CD14-positive monocyte (primary cell): ENCODE data around the gene PFN3. TPM values are rescaled to one million over a fixed set of nuclear protein-coding genes. Genes with fewer than 3 reads are reported as not detected.

Experiments
- DNase-seq, 3 donors: peaks; one replicate each; pipeline ENCODE4 v3.0.0-alpha.2; 2011 to 2022
- H2AFZ ChIP-seq: 2 replicates; pipeline ENCODE4 v1.6.0; 2012; ENCODE audit warnings: mild to moderate bottlenecking, low read depth, low read length, inconsistent platforms; ENCODE audit not compliant: insufficient read depth, poor library complexity, severe bottlenecking
- H3K27ac ChIP-seq, 2 donors: 1 replicate in 1 of 2; 2 replicates in 1 of 2; pipeline ENCODE4 v1.5.1; 2012 to 2013; ENCODE audit warnings: low read length in 2 of 2, control low read depth in 1 of 2, inconsistent platforms in 1 of 2, low read depth in 1 of 2, mild to moderate bottlenecking in 1 of 2
- H3K27me3 ChIP-seq, 2 donors: one replicate each; pipeline versions ENCODE4 v1.6.0 to v1.6.1; 2011 to 2013; ENCODE audit warnings: low read length in 2 of 2; ENCODE audit not compliant: control insufficient read depth in 2 of 2, insufficient read depth in 2 of 2
- H3K36me3 ChIP-seq, 2 donors: replicated peaks in 1 of 2; 1 replicate in 1 of 2; 2 replicates in 1 of 2; pipeline versions ENCODE4 v1.5.1 to v1.6.1; 2012 to 2013; ENCODE audit warnings: low read length in 2 of 2, control low read depth in 1 of 2, inconsistent platforms in 1 of 2, mild to moderate bottlenecking in 1 of 2; ENCODE audit not compliant: insufficient read depth in 2 of 2, control insufficient read depth in 1 of 2
- H3K4me1 ChIP-seq, 2 donors: 1 replicate in 1 of 2; 2 replicates in 1 of 2; pipeline versions ENCODE4 v1.5.1 to v1.6.1; 2012 to 2013; ENCODE audit warnings: low read length in 2 of 2, control low read depth in 1 of 2, inconsistent platforms in 1 of 2, mild to moderate bottlenecking in 1 of 2, moderate library complexity in 1 of 2; ENCODE audit not compliant: insufficient read depth in 2 of 2, control insufficient read depth in 1 of 2
- H3K4me2 ChIP-seq: replicated peaks from 2 replicates; pipeline ENCODE3; 2012; ENCODE audit warnings: low read length, moderate library complexity, mild to moderate bottlenecking; ENCODE audit not compliant: poor library complexity, severe bottlenecking; ENCODE audit errors: extremely low read depth
- H3K4me3 ChIP-seq, 3 experiments: fragments of 200-600 bp in 1 of 3; sonication (generic) in 1 of 3; replicated peaks in 1 of 3; 1 replicate in 2 of 3; 2 replicates in 1 of 3; pipeline ENCODE4 v1.5.1; 2011 to 2013; ENCODE audit warnings: low read length in 3 of 3, mild to moderate bottlenecking in 3 of 3, control low read depth in 2 of 3, low read depth in 2 of 3, inconsistent platforms in 1 of 3, moderate library complexity in 1 of 3
- H3K79me2 ChIP-seq: 2 replicates; pipeline ENCODE4 v1.6.0; 2012; ENCODE audit warnings: mild to moderate bottlenecking, control low read depth, inconsistent platforms, low read length, moderate library complexity; ENCODE audit not compliant: insufficient read depth
- H3K9ac ChIP-seq: 2 replicates; pipeline ENCODE4 v1.6.0; 2017; ENCODE audit warnings: low read length, mild to moderate bottlenecking; ENCODE audit not compliant: insufficient read depth, poor library complexity, severe bottlenecking
- H3K9me3 ChIP-seq, 2 donors: replicated peaks in 1 of 2; 1 replicate in 1 of 2; 2 replicates in 1 of 2; pipeline versions ENCODE4 v1.5.1 to v1.6.1; 2012 to 2013; ENCODE audit warnings: low read length in 2 of 2, control low read depth in 1 of 2; ENCODE audit not compliant: control insufficient read depth in 1 of 2, insufficient read depth in 1 of 2
- H4K20me1 ChIP-seq: 2 replicates; pipeline ENCODE4 v1.6.0; 2012; ENCODE audit warnings: mild to moderate bottlenecking, low read length, control low read depth, moderate library complexity; ENCODE audit not compliant: insufficient read depth
- H3K27ac Mint-ChIP-seq, 7 donors: one replicate each; pipeline ENCODE4 v1.8.0; 2020; ENCODE audit warnings: mild to moderate bottlenecking in 7 of 7, mixed read lengths in 7 of 7, moderate library complexity in 6 of 7, inconsistent platforms in 2 of 7
- H3K27me3 Mint-ChIP-seq, 3 donors: one replicate each; pipeline ENCODE4 v1.8.0; 2021 to 2022; ENCODE audit warnings: low read depth in 3 of 3, mild to moderate bottlenecking in 3 of 3, mixed read lengths in 3 of 3, moderate library complexity in 3 of 3, inconsistent platforms in 1 of 3
- H3K36me3 Mint-ChIP-seq, 2 donors: one replicate each; pipeline ENCODE4 v1.8.0; 2020; ENCODE audit warnings: mixed read lengths in 2 of 2, inconsistent platforms in 1 of 2, mild to moderate bottlenecking in 1 of 2
- H3K4me1 Mint-ChIP-seq: one replicate; pipeline ENCODE4 v1.8.0; 2020; ENCODE audit warnings: mild to moderate bottlenecking, mixed read lengths
- H3K4me3 Mint-ChIP-seq, 2 donors: one replicate each; pipeline ENCODE4 v1.8.0; 2020; ENCODE audit warnings: mild to moderate bottlenecking in 2 of 2, mixed read lengths in 2 of 2, moderate library complexity in 1 of 2
- H3K9me3 Mint-ChIP-seq, 7 donors: one replicate each; pipeline ENCODE4 v1.8.0; 2020 to 2022; ENCODE audit warnings: mixed read lengths in 7 of 7, mild to moderate bottlenecking in 6 of 7, moderate library complexity in 6 of 7, inconsistent platforms in 2 of 7
- WGBS: methylation state at CpG from one replicate; pipeline ENCODE4 v1.1.5; 2013; ENCODE audit warnings: missing lambda C conversion rate; ENCODE audit not compliant: insufficient coverage; 5-methylcytosine and 5-hydroxymethylcytosine counted together
- intact Hi-C, 2 donors: fragments of 100-400 bp; cut with micrococcal nuclease; formaldehyde crosslinking; loops; one replicate each; pipeline versions ENCODE4 v1.15.0 to v1.15.1; 2023
- polyA plus RNA-seq, 3 donors: library from polyadenylated mRNA; depleted of rRNA in 1 of 3; unstranded in 2 of 3; stranded (reverse) in 1 of 3; fragments of 300-500 nt in 2 of 3; fragments of >200 nt in 1 of 3; fragmentation: Illumina TruSeq in 2 of 3; gene quantifications; 1 replicate in 2 of 3; 2 replicates in 1 of 3; pipeline ENCODE4 v1.2.3, GENCODE V29; 2012 to 2021
- TF ChIP-seq, protein P1 (sequence below): fragments of 200-600 bp; IDR thresholded peaks from one replicate; pipeline ENCODE4 v1.8.0; 2022; ENCODE audit warnings: antibody characterized with exemption, mild to moderate bottlenecking

Gene PFN3
- polyA plus RNA-seq, 3 donors = not detected

DNA sequence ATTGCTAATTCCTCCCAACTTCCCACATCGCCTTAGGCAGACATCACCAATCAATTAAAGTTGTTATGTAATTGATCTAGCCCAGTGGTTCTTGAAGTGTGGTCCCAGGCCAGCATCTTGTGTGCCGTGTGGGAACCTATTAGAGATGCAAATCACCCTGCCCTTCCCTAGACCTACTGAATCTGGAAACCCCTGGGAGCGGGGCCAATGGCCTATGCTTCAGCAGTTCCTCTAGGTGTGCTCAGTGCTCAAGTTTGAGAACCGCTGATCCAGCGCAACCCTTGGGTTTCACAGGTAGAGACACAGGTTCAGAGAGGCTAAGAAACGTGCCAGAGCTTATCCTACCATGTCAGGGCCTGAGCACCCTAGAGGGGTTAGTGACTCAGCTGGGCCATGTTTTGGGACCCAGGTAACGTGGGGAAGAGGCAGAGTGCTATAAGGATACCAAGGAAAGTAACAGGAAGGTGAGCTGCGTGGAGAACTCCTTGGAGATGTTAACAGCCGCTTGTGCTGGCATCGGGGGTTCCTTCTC is 11.9 kb downstream of the PFN3 start:
- H3K4me3 Mint-ChIP-seq = no peak overlapping the region
- H3K9me3 Mint-ChIP-seq = no peaks in the 10 kb centered on the region
- H3K36me3 ChIP-seq = no peaks in the 10 kb centered on the region
- peak overlapping the region in 1 of 3 experiments; percentile 48 for H3K4me3 ChIP-seq
- no peaks in the 10 kb centered on the region for H4K20me1 ChIP-seq
- no peaks in the 10 kb centered on the region for H3K36me3 Mint-ChIP-seq
- H3K9me3 ChIP-seq = no peaks in the 10 kb centered on the region
- H3K27me3 ChIP-seq = no peaks in the 10 kb centered on the region
- peak overlapping the region; percentile 58 for H3K4me2 ChIP-seq
- 99% methylated on average over 5 of the region's 10 CpGs for WGBS
- peaks cover 36 to 40% of the 10 kb centered on the region in 2 donors for H3K4me1 ChIP-seq
- no peak overlapping the region for H2AFZ ChIP-seq
- H3K4me1 Mint-ChIP-seq = peaks cover 47% of the 10 kb centered on the region
- H3K79me2 ChIP-seq = no peaks in the 10 kb centered on the region
- no peak for DNase-seq
- H3K27ac ChIP-seq = peak overlapping the region in 1 of 2 donors; percentile 85
- intact Hi-C loops = no loop called here
- H3K9ac ChIP-seq = no peak overlapping the region
- TF ChIP-seq, protein P1, sequence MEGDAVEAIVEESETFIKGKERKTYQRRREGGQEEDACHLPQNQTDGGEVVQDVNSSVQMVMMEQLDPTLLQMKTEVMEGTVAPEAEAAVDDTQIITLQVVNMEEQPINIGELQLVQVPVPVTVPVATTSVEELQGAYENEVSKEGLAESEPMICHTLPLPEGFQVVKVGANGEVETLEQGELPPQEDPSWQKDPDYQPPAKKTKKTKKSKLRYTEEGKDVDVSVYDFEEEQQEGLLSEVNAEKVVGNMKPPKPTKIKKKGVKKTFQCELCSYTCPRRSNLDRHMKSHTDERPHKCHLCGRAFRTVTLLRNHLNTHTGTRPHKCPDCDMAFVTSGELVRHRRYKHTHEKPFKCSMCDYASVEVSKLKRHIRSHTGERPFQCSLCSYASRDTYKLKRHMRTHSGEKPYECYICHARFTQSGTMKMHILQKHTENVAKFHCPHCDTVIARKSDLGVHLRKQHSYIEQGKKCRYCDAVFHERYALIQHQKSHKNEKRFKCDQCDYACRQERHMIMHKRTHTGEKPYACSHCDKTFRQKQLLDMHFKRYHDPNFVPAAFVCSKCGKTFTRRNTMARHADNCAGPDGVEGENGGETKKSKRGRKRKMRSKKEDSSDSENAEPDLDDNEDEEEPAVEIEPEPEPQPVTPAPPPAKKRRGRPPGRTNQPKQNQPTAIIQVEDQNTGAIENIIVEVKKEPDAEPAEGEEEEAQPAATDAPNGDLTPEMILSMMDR = no peak
- peak overlapping the region in 6 of 7 donors; percentile 49 to 97 (median 90) for H3K27ac Mint-ChIP-seq
- peaks cover 8 to 21% (median 16%) of the 10 kb centered on the region in 3 donors for H3K27me3 Mint-ChIP-seq

DNA sequence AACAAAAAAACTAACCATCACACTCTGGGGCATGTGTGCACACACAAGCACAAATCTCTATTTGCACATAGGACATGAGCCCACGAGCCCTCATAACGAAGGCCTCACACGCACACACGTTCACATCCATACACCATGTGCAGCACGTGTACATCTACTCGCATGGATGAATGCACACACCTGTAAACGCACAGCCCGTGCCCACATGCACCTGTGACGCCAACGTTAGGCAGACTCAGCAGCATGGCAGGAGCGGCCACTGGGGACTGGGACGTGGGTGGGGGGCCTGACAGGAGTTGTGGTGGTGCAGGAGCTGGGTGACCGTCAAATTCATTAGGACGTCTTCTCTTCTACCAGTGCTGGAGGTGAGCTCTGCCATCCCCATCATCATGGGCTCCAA is 13.1 kb downstream of the PFN3 start:
- no peak for DNase-seq
- no peaks in the 10 kb centered on the region for H3K36me3 ChIP-seq
- Mint-ChIP-seq H3K27me3 (peaks cover 13 to 26% (median 23%) of the 10 kb centered on the region in 3 donors), H3K27ac (no peak overlapping the region), H3K9me3 (no peaks in the 10 kb centered on the region), H3K36me3 (no peaks in the 10 kb centered on the region), H3K4me1 (peaks cover 41% of the 10 kb centered on the region), H3K4me3 (no peak overlapping the region)
- no peak overlapping the region for H3K4me3 ChIP-seq
- H3K9me3 ChIP-seq = no peaks in the 10 kb centered on the region
- H3K79me2 ChIP-seq = no peaks in the 10 kb centered on the region
- 95% methylated on average over 10 of the region's 14 CpGs for WGBS
- no peak overlapping the region for H2AFZ ChIP-seq
- no peaks in the 10 kb centered on the region for H4K20me1 ChIP-seq
- intact Hi-C loops = no loop called here
- TF ChIP-seq, protein P1 = no peak
- no peak overlapping the region for H3K27ac ChIP-seq
- H3K4me1 ChIP-seq = peaks cover 29 to 32% of the 10 kb centered on the region in 2 donors
- H3K27me3 ChIP-seq = no peaks in the 10 kb centered on the region
- H3K9ac ChIP-seq = no peak overlapping the region
- H3K4me2 ChIP-seq = no peak overlapping the region
